Dermis blood vessel endothelial cell (primary cell): ENCODE data around the gene RPP14. TPM values are rescaled to one million over a fixed set of nuclear protein-coding genes. Genes with fewer than 3 reads are reported as not detected.

Experiments
- DNase-seq: peaks from one replicate; pipeline ENCODE4 v3.0.0; 2010
- total RNA-seq: library from RNA; depleted of rRNA; stranded (reverse); fragments of >200 nt; gene quantifications from 2 replicates; pipeline ENCODE4 v1.2.3, GENCODE V29; 2014

RPP14 gene
- total RNA-seq, 1 donor from 2014 or later = 20.3 TPM

GRCh38 chr3:58292866-58293265 lies 13.2 kb upstream of the RPP14 start:
- DNase-seq = no peak

- DNase-seq = no peak
Observed at GRCh38 chr3:58293516-58293915, 12.5 kb upstream of the RPP14 start.

GRCh38 chr3:58296269-58296668 lies 9.8 kb upstream of the RPP14 start:
- peak; percentile 52 for DNase-seq

GRCh38 chr3:58296843-58297242 lies 9.2 kb upstream of the RPP14 start:
- DNase-seq = no peak

- no peak for DNase-seq
Observed at GRCh38 chr3:58298190-58298589, 7.9 kb upstream of the RPP14 start.

- no peak for DNase-seq
Observed at GRCh38 chr3:58299075-58299474, 7.0 kb upstream of the RPP14 start.

- DNase-seq = peak; percentile 70
Observed at GRCh38 chr3:58299839-58300516, 6.1 kb upstream of the RPP14 start.

GRCh38 chr3:58307639-58308215 lies 1.7 kb downstream of the RPP14 start:
- peak; percentile 79 for DNase-seq

GRCh38 chr3:58308728-58309127 lies 2.7 kb downstream of the RPP14 start:
- peak; percentile 27 for DNase-seq

GRCh38 chr3:58317811-58318210 lies 11.8 kb downstream of the RPP14 start:
- no peak for DNase-seq

GRCh38 chr3:58321791-58322190 lies 15.7 kb downstream of the RPP14 start:
- DNase-seq = no peak

- no peak for DNase-seq
Observed at GRCh38 chr3:58322793-58323192, 16.7 kb downstream of the RPP14 start.

- DNase-seq = no peak
Observed at GRCh38 chr3:58323529-58324390, 17.7 kb downstream of the RPP14 start.

- peak; percentile 55 for DNase-seq
Observed at GRCh38 chr3:58324391-58325390, 18.6 kb downstream of the RPP14 start.

- peak; percentile 12 for DNase-seq
Observed at GRCh38 chr3:58325525-58325992, 19.5 kb downstream of the RPP14 start.

- DNase-seq = no peak
Observed at GRCh38 chr3:58326267-58326900, 20.3 kb downstream of the RPP14 start.

- no peak for DNase-seq
Observed at GRCh38 chr3:58329150-58329921, 23.3 kb downstream of the RPP14 start.

- no peak for DNase-seq
Observed at GRCh38 chr3:58329922-58330413, 23.9 kb downstream of the RPP14 start.

- no peak for DNase-seq
Observed at GRCh38 chr3:58331593-58332152, 25.6 kb downstream of the RPP14 start.

GRCh38 chr3:58332575-58333188 lies 26.6 kb downstream of the RPP14 start, which contains the start of gene PXK:
PXK (plus strand) TSS chr3:58332892; CDS start chr3:58332989, 97 bp downstream.
- DNase-seq = peak; percentile 84
